Natural killer cell (primary cell): ENCODE results near the gene CNFN. TPM values are rescaled to one million over a fixed set of nuclear protein-coding genes. Genes with fewer than 3 reads are reported as not detected.
"Not testable (repeated sequence)": the region's sequence is repeated elsewhere in the genome, so short reads cannot be mapped to it uniquely, and the experiment has no call there.

Experiments
- ATAC-seq, 3 donors: fragments of 150-1000 bp in 2 of 3; fragments of 200-7000 bp in 1 of 3; cut with Tn5 transposase; 1 replicate in 1 of 3; 2 replicates in 2 of 3; pipeline ENCODE4 v1.10.0; 2021; ENCODE audit warnings: mild to moderate bottlenecking in 2 of 3, moderate library complexity in 2 of 3
- DNase-seq, 2 donors: peaks; one replicate each; pipeline versions ENCODE4 v3.0.0 to v3.0.0-alpha.2; 2013 to 2021; ENCODE audit warnings: mixed read lengths in 1 of 2
- H3K27ac ChIP-seq: one replicate; pipeline ENCODE4 v1.5.1; 2013; ENCODE audit warnings: mild to moderate bottlenecking, low read length
- H3K27me3 ChIP-seq: one replicate; pipeline ENCODE4 v1.6.1; 2013; ENCODE audit warnings: low read length; ENCODE audit not compliant: control insufficient read depth, insufficient read depth
- H3K36me3 ChIP-seq: one replicate; pipeline ENCODE4 v1.6.1; 2013; ENCODE audit warnings: low read length; ENCODE audit not compliant: control insufficient read depth, insufficient read depth
- H3K4me1 ChIP-seq: one replicate; pipeline ENCODE4 v1.6.1; 2013; ENCODE audit warnings: low read length; ENCODE audit not compliant: control insufficient read depth, insufficient read depth
- H3K4me3 ChIP-seq: one replicate; pipeline ENCODE4 v1.5.1; 2013; ENCODE audit warnings: low read length
- H3K9me3 ChIP-seq: one replicate; pipeline ENCODE4 v1.6.1; 2013; ENCODE audit warnings: low read length; ENCODE audit not compliant: control insufficient read depth, insufficient read depth
- H3K27ac Mint-ChIP-seq, 2 donors: one replicate each; pipeline ENCODE4 v1.8.0; 2022; ENCODE audit warnings: mild to moderate bottlenecking in 2 of 2, mixed read lengths in 2 of 2, moderate library complexity in 1 of 2
- H3K27me3 Mint-ChIP-seq, 2 donors: one replicate each; pipeline ENCODE4 v1.8.0; 2022; ENCODE audit warnings: low read depth in 2 of 2, mixed read lengths in 2 of 2
- H3K36me3 Mint-ChIP-seq: one replicate; pipeline ENCODE4 v1.8.0; 2022; ENCODE audit warnings: mixed read lengths
- H3K4me1 Mint-ChIP-seq, 2 donors: one replicate each; pipeline ENCODE4 v1.8.0; 2022; ENCODE audit warnings: mixed read lengths in 2 of 2
- H3K4me3 Mint-ChIP-seq: one replicate; pipeline ENCODE4 v1.8.0; 2022; ENCODE audit warnings: mild to moderate bottlenecking, moderate library complexity, mixed read lengths
- H3K9me3 Mint-ChIP-seq, 2 donors: one replicate each; pipeline ENCODE4 v1.8.0; 2022; ENCODE audit warnings: mixed read lengths in 2 of 2
- WGBS: methylation state at CpG from one replicate; pipeline ENCODE4 v1.1.7; 2013; ENCODE audit warnings: missing lambda C conversion rate; ENCODE audit not compliant: insufficient coverage; 5-methylcytosine and 5-hydroxymethylcytosine counted together
- intact Hi-C: fragments of 100-400 bp; cut with micrococcal nuclease; formaldehyde crosslinking; loops from one replicate; pipeline ENCODE4 v1.14.2; 2022
- total RNA-seq, 4 donors: library from RNA; stranded (reverse); fragments of 120-200 nt in 1 of 4; gene quantifications; one replicate each; pipeline versions ENCODE4 v1.2.3 to v1.2.4, GENCODE V29; 2013 to 2022
- TF ChIP-seq, protein P1 (sequence below): fragments of 200-600 bp; IDR thresholded peaks from one replicate; pipeline ENCODE4 v1.8.0; 2022; ENCODE audit warnings: antibody characterized with exemption

CNFN gene
- total RNA-seq, 3 donors from 2014 or later (not counting 1 experiment from before 2014, with no cell fraction given): 1.3 TPM; not detected in 2

GRCh38 chr19:42343344-42344110, 46.6 kb downstream of the CNFN start:
- H3K4me1 Mint-ChIP-seq: no peaks in the 10 kb centered on the region
- Histone ChIP-seq H3K9me3 (no peaks in the 10 kb centered on the region), H3K4me1 (no peaks in the 10 kb centered on the region), H3K27me3 (no peaks in the 10 kb centered on the region), H3K36me3 (peaks cover 3% of the 10 kb centered on the region), H3K4me3 (no peak overlapping the region), H3K27ac (no peak overlapping the region)
- no peak for ATAC-seq
- H3K27ac Mint-ChIP-seq: no peak overlapping the region
- no peak overlapping the region for H3K4me3 Mint-ChIP-seq
- no peaks in the 10 kb centered on the region for H3K36me3 Mint-ChIP-seq
- H3K9me3 Mint-ChIP-seq: no peaks in the 10 kb centered on the region
- no peaks in the 10 kb centered on the region for H3K27me3 Mint-ChIP-seq
- no peak for DNase-seq
- TF ChIP-seq, protein P1, sequence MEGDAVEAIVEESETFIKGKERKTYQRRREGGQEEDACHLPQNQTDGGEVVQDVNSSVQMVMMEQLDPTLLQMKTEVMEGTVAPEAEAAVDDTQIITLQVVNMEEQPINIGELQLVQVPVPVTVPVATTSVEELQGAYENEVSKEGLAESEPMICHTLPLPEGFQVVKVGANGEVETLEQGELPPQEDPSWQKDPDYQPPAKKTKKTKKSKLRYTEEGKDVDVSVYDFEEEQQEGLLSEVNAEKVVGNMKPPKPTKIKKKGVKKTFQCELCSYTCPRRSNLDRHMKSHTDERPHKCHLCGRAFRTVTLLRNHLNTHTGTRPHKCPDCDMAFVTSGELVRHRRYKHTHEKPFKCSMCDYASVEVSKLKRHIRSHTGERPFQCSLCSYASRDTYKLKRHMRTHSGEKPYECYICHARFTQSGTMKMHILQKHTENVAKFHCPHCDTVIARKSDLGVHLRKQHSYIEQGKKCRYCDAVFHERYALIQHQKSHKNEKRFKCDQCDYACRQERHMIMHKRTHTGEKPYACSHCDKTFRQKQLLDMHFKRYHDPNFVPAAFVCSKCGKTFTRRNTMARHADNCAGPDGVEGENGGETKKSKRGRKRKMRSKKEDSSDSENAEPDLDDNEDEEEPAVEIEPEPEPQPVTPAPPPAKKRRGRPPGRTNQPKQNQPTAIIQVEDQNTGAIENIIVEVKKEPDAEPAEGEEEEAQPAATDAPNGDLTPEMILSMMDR: no peak
- intact Hi-C loops: no loop called here
- WGBS: 98% methylated on average over 17 of the region's 17 CpGs

DNA sequence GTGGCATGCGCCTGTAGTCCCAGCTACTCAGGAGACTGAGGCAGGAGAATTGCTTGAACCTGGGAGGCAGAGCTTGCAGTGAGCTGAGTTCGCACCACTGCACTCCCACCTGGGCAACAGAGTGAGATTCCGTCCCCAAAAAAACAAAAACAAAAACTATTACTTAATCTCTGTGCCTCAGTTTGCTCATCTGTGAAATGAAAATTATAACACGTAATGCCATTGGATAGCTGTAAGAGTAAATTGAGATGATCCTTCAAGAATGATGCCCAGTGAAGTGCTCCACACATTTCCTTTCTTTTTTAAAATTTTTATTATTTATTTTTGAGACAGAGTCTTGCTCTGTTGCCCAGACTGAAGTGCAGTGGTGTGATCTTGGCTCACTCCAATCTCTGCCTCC, 50.2 kb downstream of the CNFN start:
- H3K9me3 Mint-ChIP-seq, H3K4me1 Mint-ChIP-seq, H3K4me3 Mint-ChIP-seq, H3K27me3 ChIP-seq, H3K4me3 ChIP-seq, H3K27ac ChIP-seq, H3K27me3 Mint-ChIP-seq, DNase-seq, H3K27ac Mint-ChIP-seq, H3K36me3 ChIP-seq, H3K4me1 ChIP-seq, intact Hi-C loops, ATAC-seq, H3K36me3 Mint-ChIP-seq, H3K9me3 ChIP-seq: not testable (repeated sequence)
- 93% methylated on average over 4 of the region's 4 CpGs for WGBS

- intact Hi-C loops, H3K9me3 Mint-ChIP-seq, H3K9me3 ChIP-seq, H3K4me3 Mint-ChIP-seq, H3K4me3 ChIP-seq, H3K27ac ChIP-seq, ATAC-seq, H3K27ac Mint-ChIP-seq, H3K4me1 ChIP-seq, H3K27me3 Mint-ChIP-seq, H3K36me3 Mint-ChIP-seq, DNase-seq, H3K4me1 Mint-ChIP-seq, H3K27me3 ChIP-seq, H3K36me3 ChIP-seq: not testable (repeated sequence)
- 86% methylated on average over 5 of the region's 7 CpGs for WGBS
Observed at GRCh38 chr19:42339126-42339860, 50.8 kb downstream of the CNFN start.

Other genes with a start within 250 kb of the CNFN start
- 100 to 1,000 TPM in 1 of 3 donors, 10 to 100 TPM in 2; 83.2 to 110 (median 83.7) TPM for gene DEDD2, start 172.6 kb downstream of the CNFN start, total RNA-seq
- 10 to 100 TPM in 2 of 3 donors, 1 to 10 TPM in 1; 8.8 to 10.6 (median 10.2) TPM for gene ZNF526, start 170.0 kb downstream of the CNFN start, total RNA-seq
- gene GSK3A, start 147.7 kb downstream of the CNFN start, total RNA-seq: 10 to 100 TPM; 42.5 to 52.1 (median 44.1) TPM
- 100 to 1,000 TPM in 1 of 3 donors, 10 to 100 TPM in 2; 58.3 to 115 (median 75.6) TPM for gene ERF, start 135.2 kb downstream of the CNFN start, total RNA-seq
- gene CIC, start 121.0 kb downstream of the CNFN start, total RNA-seq: 100 to 1,000 TPM in 2 of 3 donors, 10 to 100 TPM in 1; 95.4 to 121 (median 108) TPM
- gene PRR19, start 88.2 kb downstream of the CNFN start, total RNA-seq: not detected
- gene PAFAH1B3, start 87.7 kb downstream of the CNFN start, total RNA-seq: 1 to 10 TPM; 6.1 to 8.9 (median 7.9) TPM
- not detected for gene TMEM145, start 77.0 kb downstream of the CNFN start, total RNA-seq
- gene MEGF8, start 64.7 kb downstream of the CNFN start, total RNA-seq: 10 to 100 TPM in 2 of 3 donors, 1 to 10 TPM in 1; 8.1 to 11.3 (median 10.5) TPM
- gene LIPE, start 37.1 kb upstream of the CNFN start, total RNA-seq: 10 to 100 TPM in 2 of 3 donors, 1 to 10 TPM in 1; 5.3 to 13.3 (median 11.7) TPM
- gene CXCL17, start 52.6 kb upstream of the CNFN start, total RNA-seq: not detected
- 1 to 10 TPM in 2 of 3 donors, not detected in 1; 1.3 to 1.9 TPM for gene CEACAM1, start 138.2 kb upstream of the CNFN start, total RNA-seq
- gene CEACAM8, start 204.6 kb upstream of the CNFN start, total RNA-seq: not detected